H1 (cell line): ENCODE measurements around the gene CCDC88A. TPM values are rescaled to one million over a fixed set of nuclear protein-coding genes. Genes with fewer than 3 reads are reported as not detected.

Source experiments
- CBX5 ChIP-seq: fragments of 300-800, 300-1000 bp; sonication (generic); IDR thresholded peaks from 2 replicates; pipeline ENCODE4 v1.7.1; 2016; ENCODE audit warnings: antibody characterized with exemption, low read length, low read depth
- CREB1 ChIP-seq: IDR thresholded peaks from 2 replicates; pipeline ENCODE4 v1.6.1; 2012; ENCODE audit warnings: inconsistent platforms
- NANOG ChIP-seq: IDR thresholded peaks from 2 replicates; pipeline ENCODE4 v1.6.1; 2011; ENCODE audit warnings: low read length, low read depth, mild to moderate bottlenecking, inconsistent platforms; ENCODE audit not compliant: insufficient read depth, poor library complexity, severe bottlenecking
- POLR2AphosphoS5 ChIP-seq: IDR thresholded peaks from 2 replicates; pipeline ENCODE4 v1.6.1; 2011; ENCODE audit warnings: low read depth, low read length
- SIX5 ChIP-seq: IDR thresholded peaks from 2 replicates; pipeline ENCODE4 v1.6.1; 2011; ENCODE audit warnings: mild to moderate bottlenecking, low read depth, low read length
- polyA plus RNA-seq, 7 experiments: library from polyadenylated mRNA; depleted of rRNA in 3 of 7; stranded (reverse) in 5 of 7; unstranded in 2 of 7; fragments of >200 nt in 5 of 7; fragments of 200-250 nt in 2 of 7; gene quantifications; 1 replicate in 5 of 7; 2 replicates in 1 of 7; 4 replicates in 1 of 7; pipeline versions ENCODE4 v1.2.1 to v1.2.3, GENCODE V29; 2011 to 2013; ENCODE audit warnings: missing spikeins in 2 of 7, mixed read lengths in 2 of 7
- total RNA-seq: library from RNA; stranded (reverse); fragmentation: NEBNext Ultra II Directional; extraction: Animal tissue kit (Norgen Biotek cat#: 25700); gene quantifications from 2 replicates; pipeline ENCODE4 v1.2.1, GENCODE V29; 2021
- TF ChIP-seq, protein P1 (sequence below): fragments of 300-600 bp; sonication (generic); IDR thresholded peaks from 2 replicates; pipeline ENCODE4 v1.7.1; 2012; ENCODE audit warnings: low read length, moderate library complexity, mild to moderate bottlenecking, inconsistent platforms; ENCODE audit not compliant: insufficient replicate concordance
- TF ChIP-seq, protein P2 (sequence below), 3 experiments: IDR thresholded peaks; 1 replicate in 2 of 3; 2 replicates in 1 of 3; pipeline versions ENCODE4 v1.5.1 to v1.6.1; 2011; ENCODE audit warnings: low read length in 3 of 3, mild to moderate bottlenecking in 3 of 3, inconsistent platforms in 2 of 3, low read depth in 1 of 3, moderate library complexity in 1 of 3; ENCODE audit not compliant: insufficient read depth in 1 of 3; ENCODE audit errors: control extremely low read depth in 1 of 3

Gene CCDC88A
- total and polyA plus RNA-seq, 2 of the 8 experiments (the other 6 are each of a cell fraction or from before 2014, with no cell fraction given), result 27.0 to 98.0 TPM

DNA sequence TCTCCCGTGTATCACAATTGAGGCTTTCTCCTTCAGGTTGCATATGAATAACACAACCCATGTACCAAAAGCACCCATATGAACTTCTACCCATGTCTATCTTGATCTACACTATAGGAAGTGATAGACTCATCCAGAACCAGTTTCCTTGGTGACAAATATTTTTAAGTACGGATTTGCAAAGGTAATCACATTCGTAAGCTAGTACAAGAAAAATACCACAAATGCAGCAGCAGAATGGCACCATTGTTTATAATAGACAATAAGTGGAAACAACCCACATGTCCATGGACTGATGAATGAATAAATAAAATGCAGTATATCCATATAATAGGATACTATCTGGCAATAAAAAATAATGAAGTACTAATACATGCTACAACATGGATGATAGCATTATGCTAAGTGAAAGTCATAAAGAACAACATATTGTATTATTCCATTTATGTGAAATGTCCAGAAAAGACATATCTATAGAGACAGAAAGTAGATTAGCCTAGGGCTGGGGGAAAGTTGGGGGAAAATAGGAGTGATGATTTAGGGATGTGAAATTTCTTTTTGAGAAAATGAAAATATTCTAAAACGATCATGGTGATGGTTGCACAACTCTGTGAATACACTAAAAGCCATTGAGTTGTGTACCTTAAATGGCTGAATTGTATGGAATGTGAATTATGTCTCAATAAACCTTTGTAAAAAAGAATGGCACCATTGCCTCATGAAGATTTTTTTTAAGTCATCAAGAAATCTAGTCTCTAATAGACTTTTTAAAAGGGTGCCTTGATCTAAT, 3.4 kb upstream of the CCDC88A start (continued):
- TF ChIP-seq, protein P1, sequence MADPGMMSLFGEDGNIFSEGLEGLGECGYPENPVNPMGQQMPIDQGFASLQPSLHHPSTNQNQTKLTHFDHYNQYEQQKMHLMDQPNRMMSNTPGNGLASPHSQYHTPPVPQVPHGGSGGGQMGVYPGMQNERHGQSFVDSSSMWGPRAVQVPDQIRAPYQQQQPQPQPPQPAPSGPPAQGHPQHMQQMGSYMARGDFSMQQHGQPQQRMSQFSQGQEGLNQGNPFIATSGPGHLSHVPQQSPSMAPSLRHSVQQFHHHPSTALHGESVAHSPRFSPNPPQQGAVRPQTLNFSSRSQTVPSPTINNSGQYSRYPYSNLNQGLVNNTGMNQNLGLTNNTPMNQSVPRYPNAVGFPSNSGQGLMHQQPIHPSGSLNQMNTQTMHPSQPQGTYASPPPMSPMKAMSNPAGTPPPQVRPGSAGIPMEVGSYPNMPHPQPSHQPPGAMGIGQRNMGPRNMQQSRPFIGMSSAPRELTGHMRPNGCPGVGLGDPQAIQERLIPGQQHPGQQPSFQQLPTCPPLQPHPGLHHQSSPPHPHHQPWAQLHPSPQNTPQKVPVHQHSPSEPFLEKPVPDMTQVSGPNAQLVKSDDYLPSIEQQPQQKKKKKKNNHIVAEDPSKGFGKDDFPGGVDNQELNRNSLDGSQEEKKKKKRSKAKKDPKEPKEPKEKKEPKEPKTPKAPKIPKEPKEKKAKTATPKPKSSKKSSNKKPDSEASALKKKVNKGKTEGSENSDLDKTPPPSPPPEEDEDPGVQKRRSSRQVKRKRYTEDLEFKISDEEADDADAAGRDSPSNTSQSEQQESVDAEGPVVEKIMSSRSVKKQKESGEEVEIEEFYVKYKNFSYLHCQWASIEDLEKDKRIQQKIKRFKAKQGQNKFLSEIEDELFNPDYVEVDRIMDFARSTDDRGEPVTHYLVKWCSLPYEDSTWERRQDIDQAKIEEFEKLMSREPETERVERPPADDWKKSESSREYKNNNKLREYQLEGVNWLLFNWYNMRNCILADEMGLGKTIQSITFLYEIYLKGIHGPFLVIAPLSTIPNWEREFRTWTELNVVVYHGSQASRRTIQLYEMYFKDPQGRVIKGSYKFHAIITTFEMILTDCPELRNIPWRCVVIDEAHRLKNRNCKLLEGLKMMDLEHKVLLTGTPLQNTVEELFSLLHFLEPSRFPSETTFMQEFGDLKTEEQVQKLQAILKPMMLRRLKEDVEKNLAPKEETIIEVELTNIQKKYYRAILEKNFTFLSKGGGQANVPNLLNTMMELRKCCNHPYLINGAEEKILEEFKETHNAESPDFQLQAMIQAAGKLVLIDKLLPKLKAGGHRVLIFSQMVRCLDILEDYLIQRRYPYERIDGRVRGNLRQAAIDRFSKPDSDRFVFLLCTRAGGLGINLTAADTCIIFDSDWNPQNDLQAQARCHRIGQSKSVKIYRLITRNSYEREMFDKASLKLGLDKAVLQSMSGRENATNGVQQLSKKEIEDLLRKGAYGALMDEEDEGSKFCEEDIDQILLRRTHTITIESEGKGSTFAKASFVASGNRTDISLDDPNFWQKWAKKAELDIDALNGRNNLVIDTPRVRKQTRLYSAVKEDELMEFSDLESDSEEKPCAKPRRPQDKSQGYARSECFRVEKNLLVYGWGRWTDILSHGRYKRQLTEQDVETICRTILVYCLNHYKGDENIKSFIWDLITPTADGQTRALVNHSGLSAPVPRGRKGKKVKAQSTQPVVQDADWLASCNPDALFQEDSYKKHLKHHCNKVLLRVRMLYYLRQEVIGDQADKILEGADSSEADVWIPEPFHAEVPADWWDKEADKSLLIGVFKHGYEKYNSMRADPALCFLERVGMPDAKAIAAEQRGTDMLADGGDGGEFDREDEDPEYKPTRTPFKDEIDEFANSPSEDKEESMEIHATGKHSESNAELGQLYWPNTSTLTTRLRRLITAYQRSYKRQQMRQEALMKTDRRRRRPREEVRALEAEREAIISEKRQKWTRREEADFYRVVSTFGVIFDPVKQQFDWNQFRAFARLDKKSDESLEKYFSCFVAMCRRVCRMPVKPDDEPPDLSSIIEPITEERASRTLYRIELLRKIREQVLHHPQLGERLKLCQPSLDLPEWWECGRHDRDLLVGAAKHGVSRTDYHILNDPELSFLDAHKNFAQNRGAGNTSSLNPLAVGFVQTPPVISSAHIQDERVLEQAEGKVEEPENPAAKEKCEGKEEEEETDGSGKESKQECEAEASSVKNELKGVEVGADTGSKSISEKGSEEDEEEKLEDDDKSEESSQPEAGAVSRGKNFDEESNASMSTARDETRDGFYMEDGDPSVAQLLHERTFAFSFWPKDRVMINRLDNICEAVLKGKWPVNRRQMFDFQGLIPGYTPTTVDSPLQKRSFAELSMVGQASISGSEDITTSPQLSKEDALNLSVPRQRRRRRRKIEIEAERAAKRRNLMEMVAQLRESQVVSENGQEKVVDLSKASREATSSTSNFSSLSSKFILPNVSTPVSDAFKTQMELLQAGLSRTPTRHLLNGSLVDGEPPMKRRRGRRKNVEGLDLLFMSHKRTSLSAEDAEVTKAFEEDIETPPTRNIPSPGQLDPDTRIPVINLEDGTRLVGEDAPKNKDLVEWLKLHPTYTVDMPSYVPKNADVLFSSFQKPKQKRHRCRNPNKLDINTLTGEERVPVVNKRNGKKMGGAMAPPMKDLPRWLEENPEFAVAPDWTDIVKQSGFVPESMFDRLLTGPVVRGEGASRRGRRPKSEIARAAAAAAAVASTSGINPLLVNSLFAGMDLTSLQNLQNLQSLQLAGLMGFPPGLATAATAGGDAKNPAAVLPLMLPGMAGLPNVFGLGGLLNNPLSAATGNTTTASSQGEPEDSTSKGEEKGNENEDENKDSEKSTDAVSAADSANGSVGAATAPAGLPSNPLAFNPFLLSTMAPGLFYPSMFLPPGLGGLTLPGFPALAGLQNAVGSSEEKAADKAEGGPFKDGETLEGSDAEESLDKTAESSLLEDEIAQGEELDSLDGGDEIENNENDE, result no peak
- TF ChIP-seq CREB1 (no peak), POLR2AphosphoS5 (no peak), NANOG (no peak), SIX5 (no peak), CBX5 (no peak)
- TF ChIP-seq, protein P2, sequence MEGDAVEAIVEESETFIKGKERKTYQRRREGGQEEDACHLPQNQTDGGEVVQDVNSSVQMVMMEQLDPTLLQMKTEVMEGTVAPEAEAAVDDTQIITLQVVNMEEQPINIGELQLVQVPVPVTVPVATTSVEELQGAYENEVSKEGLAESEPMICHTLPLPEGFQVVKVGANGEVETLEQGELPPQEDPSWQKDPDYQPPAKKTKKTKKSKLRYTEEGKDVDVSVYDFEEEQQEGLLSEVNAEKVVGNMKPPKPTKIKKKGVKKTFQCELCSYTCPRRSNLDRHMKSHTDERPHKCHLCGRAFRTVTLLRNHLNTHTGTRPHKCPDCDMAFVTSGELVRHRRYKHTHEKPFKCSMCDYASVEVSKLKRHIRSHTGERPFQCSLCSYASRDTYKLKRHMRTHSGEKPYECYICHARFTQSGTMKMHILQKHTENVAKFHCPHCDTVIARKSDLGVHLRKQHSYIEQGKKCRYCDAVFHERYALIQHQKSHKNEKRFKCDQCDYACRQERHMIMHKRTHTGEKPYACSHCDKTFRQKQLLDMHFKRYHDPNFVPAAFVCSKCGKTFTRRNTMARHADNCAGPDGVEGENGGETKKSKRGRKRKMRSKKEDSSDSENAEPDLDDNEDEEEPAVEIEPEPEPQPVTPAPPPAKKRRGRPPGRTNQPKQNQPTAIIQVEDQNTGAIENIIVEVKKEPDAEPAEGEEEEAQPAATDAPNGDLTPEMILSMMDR (IDR thresholded peaks at IDR 0.05; ENCODE audit: control extremely low read depth in 1 of 3, insufficient read depth in 1 of 3, low read depth in 1 of 3, low read length in 3 of 3), result no peak
